Suppressor macrophage (primary cell): Measurements from ENCODE around the gene FEN1.

Experiments
- DNase-seq, 4 experiments: peaks; one replicate each; pipeline ENCODE4 v3.0.0-alpha.2; 2020 to 2022

The FEN1 gene

DNA sequence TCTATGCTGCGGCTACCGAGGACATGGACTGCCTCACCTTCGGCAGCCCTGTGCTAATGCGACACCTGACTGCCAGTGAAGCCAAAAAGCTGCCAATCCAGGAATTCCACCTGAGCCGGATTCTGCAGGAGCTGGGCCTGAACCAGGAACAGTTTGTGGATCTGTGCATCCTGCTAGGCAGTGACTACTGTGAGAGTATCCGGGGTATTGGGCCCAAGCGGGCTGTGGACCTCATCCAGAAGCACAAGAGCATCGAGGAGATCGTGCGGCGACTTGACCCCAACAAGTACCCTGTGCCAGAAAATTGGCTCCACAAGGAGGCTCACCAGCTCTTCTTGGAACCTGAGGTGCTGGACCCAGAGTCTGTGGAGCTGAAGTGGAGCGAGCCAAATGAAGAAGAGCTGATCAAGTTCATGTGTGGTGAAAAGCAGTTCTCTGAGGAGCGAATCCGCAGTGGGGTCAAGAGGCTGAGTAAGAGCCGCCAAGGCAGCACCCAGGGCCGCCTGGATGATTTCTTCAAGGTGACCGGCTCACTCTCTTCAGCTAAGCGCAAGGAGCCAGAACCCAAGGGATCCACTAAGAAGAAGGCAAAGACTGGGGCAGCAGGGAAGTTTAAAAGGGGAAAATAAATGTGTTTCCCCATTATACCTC is 3.3 kb downstream of the FEN1 start:
- DNase-seq = no peak

DNA sequence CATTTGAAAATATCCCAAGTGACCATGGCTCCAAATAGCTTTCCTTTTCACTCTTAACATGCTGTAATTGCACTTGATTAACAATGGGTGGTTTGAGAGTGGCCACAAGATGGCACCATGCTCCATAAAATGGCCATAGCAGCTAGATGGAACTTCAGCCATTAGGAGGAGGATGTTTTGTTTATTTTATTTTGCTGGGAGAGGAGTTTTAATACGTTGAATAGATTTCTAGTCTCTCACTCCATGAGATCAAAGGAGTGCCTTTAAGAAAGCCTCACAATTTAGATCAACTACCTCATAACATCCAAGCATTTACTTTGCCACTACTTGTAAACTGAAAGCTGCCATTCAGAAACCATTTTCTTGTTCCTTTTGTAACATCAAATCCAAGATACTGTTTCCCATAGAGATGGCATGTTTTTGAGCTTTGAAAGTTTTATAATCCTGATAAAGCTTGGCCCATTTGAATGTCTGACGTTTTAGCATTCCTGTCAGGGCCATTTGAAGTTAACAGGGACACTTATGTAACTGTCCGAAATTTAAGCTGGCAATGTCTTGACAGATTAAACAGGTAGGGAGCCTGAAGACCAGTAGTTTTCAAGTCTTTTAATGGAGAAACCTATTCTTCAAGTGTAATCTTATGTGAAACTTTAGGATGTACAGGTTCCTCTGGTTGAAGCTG is 4.7 kb downstream of the FEN1 start:
- peak; percentile 85 to 87 (median 86) for DNase-seq

DNA sequence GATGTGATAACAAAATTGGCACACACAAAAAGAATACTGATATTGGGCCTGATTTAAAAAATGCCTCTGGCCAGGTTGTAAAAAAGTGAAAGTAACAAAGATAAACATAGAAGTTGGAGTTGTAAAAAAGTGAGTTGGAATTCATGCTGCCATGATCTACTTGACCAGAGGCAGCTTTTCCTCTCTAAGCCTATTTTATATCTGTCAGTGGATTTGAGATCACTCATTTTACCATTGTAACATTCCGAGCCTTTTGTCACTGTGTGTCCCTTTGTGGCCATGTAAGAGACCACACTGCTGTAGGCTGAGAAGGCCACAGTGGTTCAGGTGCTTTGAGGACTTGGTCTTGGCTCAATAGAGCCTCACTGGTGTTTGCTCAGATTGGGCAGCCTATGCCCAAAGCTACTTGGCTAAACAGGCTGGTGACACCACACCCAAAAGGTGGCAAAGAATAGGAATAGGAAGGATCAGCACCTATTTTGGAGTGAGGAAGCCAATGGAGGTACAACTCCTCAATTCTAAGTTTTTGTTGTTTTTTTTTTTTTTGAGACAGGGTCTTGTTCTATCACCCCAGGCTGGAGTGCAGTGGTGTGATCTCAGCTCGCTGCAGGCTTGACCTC is 7.1 kb downstream of the FEN1 start:
- no peak for DNase-seq

DNA sequence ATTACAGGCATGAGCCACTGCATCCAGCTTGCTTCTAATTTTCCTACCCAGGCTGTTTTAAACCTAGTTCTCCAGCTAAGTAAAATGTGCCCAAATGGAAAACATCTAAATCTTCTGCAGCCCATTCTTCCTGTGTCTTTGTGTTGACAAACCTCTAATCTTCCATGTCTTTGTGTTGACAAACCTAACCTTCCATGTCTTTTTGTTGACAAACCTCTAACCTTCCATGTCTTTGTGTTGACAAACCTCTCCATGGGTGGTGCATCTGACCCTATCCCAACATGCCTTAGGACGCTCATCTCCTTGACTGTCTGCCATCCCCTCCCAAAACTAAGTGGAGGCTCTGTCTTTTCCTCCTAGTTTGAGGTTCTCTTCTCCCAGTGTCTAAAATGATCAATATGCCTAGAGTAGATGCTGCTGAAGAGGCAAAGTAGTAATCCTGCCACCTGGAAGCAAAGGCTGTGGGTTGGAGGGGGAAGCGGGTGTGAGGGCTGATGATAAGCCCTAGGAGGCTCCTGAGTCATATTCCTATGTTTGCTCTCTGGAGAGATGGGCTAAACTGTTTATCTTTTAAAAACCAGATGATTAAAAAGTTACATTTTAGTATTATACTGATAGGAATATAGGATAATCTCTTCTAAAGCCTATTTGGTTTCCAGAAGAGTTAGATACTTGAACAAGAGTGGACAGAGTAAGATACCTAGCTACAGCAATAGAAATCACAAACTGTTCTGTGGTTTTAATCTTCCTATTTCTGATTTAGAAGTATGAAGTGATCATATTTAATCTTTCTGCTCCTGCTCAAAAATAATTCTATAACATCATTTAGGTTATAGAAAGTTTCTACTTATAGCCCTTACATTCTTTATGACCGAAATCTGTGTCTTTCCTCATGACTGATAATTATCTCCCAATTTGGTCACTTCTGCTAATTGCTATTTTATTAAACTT is 7.9 kb downstream of the FEN1 start:
- no peak for DNase-seq

DNA sequence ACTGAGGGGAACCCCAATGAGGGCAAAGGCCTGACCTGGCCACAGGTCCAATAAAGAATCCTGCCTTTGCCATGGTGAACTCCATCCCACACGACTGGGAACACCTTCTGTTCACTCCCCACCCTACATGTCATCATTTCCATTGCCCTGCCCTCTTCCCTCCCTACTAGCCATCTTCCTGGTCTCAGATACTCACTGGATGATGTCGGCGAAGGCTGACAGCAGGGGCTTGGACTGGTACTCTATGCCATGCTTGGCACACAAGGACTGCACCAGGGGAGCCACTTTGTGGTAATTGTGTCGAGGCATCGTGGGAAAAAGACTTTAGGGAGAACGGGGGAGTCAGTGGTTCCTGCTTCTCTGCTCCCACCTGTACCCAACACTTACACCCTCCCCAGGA is 9.9 kb downstream of the FEN1 start:
- no peak for DNase-seq

DNA sequence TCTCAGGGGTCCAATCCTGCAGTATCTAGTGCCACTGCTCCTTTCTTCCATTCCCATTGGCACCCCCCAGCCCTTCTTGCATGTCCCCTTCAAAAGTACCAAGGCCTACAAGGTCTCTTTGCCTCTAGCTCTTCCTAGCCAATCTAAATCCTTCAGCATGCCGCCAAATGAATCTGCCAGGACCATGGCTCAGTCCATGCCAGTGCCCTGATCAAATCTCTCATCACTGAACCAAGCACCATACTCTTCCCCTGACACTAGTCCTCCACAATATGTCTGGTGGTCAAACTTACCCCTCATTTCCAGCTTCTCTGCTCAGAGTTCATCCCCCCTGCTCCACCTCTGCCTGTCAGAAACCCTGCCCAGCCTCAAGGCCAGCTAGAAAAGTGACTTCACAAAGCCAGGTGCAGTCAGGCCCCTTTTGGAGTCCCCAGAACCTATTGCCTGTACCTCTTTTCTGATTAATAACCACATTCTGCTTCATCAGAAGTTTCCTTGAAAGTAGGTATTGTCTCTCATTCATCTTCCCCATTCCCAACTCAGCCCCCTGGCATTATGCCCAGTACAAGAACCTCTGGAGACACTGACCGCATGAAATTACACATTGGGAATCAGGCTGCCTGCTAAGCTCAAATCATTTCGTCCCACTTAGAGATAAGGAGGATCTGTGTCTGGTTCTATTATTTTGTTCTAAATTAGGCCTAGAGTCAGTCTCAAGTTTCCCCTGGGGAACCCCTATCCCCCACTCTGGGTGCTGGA is 11.4 kb downstream of the FEN1 start:
- DNase-seq = no peak

DNA sequence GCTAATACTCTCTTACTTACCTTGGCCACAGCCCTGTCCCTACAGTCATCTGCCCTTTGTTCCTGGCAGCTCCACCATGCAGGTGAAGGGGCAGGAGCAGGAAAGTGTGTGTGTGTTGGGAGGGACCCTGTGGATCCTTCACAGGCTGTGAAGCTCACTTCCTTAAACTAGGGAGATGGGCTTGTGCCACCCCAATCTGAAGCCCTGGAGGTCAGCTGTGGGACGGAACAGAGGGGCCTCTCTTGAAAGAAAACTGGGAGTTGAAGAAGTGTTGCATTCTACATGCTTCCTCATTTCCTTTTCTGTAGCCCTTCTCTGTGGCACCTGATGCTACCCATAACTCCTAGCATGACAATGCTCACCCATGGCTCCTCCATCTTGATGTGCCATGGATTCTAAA is 12.4 kb downstream of the FEN1 start:
- DNase-seq = no peak

DNA sequence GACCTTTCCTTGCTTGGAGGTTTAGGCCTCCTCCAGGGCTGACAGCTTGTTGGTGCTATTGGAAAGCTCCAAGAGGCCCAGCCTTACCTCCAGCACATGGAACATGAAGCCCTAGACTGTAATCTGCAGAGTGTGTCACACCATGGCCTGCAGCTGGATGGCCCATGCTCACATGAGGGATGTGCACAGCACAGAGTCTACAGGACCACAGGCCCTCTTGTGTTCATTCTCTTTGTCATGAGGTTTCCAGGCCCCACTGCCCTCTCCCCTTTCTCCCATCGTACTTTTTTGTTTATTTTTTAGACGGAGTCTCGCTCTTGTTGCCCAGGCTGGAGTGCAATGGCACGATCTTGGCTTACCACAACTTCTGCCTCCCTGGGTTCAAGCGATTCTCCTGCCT is 14.1 kb downstream of the FEN1 start:
- DNase-seq = no peak

DNA sequence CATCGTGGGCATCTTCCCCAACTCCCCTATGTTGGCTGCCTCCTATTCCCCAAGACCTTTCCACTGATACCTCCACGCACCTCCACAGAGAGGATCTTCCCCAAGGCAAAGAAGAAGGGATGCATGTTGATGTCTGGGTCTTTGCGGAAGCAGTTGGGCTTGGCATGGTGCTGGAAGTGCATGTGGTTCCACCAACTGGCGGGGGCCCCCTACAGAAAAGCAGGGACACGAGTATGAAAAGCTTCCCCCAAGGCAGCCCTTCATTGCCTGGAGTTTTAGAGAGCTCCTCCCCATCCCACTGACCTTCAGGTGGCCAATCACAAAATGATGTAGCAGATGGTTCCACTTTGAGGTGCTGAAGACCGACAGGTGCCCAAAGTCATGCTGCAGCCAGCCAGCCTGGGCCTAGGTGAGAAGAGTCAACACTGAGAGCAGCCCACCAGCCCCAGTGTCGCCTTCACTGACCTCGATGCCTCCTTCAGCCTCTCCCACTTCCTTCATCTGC is 18.0 kb downstream of the FEN1 start:
- DNase-seq = no peak

DNA sequence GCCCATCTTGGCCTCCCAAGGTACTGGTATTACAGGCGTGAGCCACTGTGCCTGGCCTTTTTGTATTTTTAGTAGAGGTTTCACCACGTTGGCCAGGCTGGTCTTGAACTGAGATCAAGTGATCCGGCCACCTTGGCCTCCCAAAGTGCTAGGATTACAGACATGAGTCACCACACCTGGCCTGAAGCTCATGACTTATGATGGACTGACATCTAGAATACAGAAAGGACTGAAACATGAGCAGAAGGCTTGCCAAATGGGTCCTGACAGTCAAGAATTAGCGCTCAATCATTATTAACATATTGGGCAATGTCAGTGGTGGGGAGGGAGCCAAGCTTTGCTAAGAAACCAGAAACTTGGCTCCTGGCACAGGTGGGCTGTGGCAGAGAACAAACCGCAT is 19.1 kb downstream of the FEN1 start:
- no peak for DNase-seq

DNA sequence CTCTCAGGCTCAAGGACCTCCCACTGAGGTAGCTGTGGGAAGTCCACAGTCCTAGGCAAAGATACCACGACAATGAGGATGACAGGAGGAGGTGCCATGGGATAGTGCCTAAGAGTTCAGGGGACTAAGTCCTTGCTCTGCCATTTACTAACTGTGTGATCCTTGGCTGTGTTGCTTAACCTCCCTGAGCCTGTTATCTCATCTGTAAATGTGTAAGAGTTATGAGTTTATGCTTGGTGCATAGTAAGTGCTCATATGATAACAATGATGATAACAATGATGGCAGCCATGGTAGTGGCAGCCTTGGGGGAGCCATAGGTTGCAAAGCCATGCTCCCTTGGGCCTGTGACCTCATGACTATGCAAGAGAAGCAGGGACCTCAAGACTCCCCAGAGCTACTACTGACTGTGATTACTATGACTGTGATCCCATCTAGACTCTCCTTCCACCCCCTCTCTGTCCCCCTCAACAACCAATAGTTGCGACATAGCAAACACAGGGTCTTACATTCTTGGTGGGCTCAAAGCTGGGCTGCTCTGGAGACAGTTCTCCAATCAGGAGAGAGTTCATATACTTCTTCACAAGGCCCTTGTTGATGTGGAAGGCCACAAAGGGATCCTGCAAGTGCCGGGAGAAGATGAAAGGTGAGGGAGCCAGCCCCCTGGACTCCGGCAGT is 20.2 kb downstream of the FEN1 start:
- DNase-seq = no peak

DNA sequence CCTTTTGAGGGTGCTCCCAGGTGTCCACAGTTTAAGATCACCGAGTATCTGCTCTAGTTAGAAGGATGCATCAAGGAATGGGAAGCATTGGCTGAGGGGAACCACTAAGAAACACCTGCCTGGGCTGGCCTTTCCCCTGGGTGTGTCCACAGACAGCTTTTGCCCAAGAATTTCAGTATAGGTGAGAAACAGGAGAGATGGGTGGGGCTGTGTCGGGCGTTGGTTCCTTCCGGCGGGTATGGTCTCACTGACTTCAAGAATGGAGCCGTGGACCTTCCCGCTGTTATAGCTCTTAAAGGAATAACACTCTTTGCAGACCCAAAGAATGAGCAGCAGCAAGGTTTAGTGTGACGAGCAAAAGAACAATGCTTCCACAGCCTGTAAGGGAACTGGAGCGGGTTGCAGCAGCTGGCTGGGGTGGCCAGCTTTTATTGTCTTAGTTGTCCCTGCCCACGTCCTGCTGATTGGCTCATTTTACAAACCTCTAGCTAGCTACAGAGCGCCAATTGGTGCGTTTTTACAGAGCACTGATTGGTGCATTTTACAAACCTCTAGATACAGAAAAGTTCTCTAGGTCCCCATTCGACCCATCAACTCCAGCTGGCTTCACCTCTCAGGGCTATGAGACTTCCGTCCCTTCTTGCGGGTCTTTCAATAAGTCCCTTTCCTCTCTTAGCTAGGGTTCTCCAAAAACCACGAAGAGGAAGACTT is 21.7 kb downstream of the FEN1 start:
- peak; percentile 57 to 74 (median 74) for DNase-seq

DNA sequence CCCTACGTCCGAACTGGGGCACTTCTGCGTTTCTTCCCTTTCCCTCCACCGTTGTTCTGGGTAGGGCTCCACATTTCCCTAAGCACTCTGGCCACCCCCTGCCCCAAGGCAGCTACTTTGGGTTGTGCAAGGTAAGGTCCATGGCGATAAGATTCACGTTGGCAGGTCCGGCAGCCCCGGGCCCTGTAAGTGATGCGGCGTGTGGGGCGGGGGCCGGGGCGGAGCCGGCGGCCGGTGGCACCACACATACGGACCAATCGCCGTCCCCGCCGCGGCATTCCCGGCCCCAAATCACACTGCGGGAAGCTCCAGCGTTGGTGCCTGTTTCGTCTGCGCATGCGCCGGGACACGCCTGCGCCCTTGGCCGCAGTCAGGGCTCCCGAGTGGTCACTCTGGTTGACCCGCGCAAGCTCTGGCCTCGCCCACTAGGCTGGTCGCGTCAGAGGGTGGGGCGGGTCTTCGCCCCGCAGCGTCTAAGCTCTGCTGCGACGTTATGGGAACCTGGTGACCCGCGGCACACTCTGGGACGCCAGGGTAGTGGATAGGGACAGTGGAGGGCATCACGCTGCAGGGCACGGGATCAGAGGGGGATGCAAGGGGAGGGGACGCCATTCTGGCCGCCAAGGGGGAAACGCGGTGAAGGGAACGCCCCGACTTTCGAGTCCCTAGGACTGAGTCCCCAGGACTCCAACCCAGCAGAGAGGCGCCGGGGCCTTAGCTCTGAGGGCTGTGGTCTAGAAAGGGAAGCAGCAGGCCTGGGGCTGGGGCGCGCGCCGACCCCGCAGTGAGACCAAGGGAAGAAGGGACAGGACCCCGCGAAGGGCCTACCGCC is 22.5 kb downstream of the FEN1 start:
- DNase-seq = peak; percentile 99 to 100 (median 100)

DNA sequence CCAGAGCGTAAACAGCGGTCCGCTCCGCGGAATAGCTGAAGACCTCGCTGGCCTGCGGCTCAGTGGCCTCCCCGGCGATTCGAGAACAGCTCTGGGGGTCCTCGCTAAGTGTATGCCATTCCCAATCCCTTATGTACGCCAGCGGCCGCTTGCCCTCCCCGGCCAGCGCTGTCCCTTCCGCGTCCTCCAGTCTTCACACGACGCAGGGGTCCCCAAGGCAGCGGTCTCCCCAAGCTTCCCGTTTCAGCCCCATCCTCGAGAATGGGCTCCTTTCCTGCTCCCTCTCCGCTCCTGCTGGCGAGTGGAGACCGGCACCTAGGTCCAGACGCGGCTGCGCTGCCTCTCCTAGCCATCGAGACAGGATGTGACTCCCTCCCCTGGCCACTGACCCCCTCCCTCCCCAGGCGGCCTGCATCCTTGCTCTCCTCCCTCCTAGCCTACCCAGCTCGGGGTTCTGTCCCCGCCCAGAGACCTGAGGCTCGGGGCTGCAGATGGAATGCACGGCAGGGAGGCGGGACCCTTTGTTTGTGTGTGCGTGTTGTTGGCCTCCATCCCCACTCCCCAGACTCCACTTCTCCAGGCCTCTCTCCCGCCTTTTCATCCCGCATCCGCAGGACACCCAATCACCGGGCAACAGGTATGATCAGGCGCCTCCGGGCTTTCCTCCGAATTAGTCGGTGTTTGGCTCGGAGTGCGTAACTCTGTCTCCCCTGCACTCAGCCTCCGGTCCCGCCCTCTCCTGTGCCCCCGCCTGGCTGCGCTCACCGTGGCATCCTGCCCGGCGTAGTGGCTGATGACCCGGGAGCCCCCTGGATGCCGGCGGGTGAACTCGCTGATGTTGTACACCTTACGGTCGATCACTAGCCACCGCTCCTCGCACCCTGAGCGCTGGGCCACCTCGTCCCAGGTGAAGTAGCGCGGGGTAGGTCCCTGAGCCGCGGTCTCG is 23.4 kb downstream of the FEN1 start:
- peak; percentile 48 to 72 (median 62) for DNase-seq

DNA sequence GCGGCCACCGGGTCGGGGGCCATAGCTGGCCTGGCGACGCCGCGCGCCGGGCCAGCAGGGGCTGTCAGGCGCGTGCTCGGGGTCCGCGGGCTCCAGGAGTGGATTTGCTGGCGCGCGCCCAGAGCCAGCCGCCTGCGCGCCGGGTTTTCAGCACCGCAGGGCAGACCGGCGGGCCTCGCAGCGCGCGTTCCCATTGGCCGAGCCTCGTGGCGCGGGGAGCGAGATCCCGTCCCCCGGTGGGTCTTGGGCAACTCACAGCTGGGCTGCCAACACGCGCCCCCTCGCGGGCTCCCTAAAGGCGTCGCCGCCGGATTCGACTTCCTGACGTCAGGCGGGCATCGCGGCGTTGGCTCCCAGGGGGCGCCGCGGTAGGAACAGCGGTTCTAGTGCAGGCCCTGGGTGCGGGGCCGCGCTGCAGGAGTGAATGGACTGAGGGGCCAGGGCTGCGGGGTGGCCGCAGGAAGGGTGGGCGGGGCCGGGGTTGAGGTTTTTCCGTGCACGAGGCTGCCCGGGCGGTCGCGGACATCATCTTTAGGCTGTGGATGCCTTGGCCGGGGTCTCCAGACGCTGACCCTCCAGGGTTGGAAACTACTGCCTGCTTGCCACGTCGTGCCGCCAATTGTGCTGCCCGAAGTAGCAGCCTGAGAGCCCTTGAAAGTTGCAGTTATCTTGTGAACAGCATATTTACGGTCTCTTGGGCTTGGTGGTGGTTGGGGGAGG is 24.2 kb downstream of the FEN1 start, which contains the start of gene FADS1:
FADS1 (minus strand) TSS at position 268 of the 720 bp plus-strand sequence; CDS start at position 194, 74 bp downstream.
- DNase-seq = peak; percentile 98 to 100 (median 99)

DNA sequence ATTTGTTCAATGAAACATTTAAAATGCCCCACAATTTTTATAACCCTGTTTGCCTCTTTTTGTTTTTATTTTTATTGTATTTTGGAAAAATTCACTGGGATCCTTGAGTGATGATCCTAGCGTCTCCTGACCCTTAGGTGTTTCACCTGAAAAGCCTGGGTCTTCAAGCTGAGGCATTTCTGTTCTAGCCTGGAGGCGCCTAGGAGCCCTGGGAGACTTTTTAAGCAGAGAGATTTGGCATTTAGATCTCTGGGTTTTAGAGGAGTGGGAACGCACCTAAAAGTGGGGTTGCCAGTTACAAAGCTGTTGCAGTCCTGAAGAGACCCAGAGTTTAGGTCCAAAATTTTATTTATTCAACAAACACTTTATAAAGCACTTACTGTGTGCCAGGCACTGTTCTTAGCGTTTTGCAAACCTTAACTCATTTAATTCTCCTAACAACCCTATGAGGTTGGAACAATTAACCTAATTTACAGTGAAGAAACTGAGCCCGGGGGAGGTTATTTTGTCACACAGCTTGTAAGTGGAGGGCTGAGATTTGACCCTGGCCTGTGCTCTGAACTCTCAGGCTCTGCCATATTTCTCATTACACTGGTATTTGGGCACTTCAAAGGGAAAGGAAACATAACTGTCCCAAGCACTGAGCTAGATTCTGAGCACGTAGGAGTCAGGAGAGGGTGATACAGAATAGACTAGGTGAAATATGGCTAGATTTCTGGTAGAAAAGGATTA is 24.9 kb downstream of the FEN1 start:
- DNase-seq = no peak

DNA sequence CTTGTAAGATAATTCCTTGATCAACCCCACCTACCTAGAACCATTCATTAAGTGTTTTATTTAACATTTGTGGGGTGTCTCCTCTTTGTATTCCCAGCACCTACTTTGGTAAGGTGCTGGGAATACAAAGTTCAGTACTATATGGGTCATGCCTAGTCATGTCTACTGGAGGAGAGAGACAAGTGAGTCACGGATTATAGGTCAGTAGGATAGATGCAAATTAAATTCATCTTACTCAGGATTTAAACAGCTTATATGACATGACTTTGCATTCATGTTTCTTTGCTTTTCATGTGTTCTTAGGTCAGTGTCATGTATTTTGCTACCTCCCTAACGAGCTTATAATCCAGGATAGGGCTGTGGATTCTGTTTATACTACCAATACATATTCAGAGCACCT is 27.5 kb downstream of the FEN1 start:
- no peak for DNase-seq
